Epithelial cell of proximal tubule (primary cell): Measurements from ENCODE around the gene CACNA2D2. TPM values are rescaled to one million over a fixed set of nuclear protein-coding genes. Genes with fewer than 3 reads are reported as not detected.

ENCODE experiments used
- DNase-seq: peaks from one replicate; pipeline ENCODE4 v3.0.0-alpha.2; 2011; ENCODE audit warnings: low read depth
- H3K4me3 ChIP-seq: 2 replicates; pipeline ENCODE4 v1.5.1; 2011; ENCODE audit warnings: low read depth, mild to moderate bottlenecking, low read length
- CTCF ChIP-seq: conservative IDR thresholded peaks from 2 replicates; pipeline ENCODE4 v1.5.1; 2012; ENCODE audit warnings: low read depth, mild to moderate bottlenecking, low read length
- total RNA-seq: library from RNA; depleted of rRNA; stranded (reverse); fragments of >200 nt; gene quantifications from 2 replicates; pipeline ENCODE4 v1.2.3, GENCODE V29; 2015

The CACNA2D2 gene
- total RNA-seq, 1 donor from 2014 or later = not detected

DNA sequence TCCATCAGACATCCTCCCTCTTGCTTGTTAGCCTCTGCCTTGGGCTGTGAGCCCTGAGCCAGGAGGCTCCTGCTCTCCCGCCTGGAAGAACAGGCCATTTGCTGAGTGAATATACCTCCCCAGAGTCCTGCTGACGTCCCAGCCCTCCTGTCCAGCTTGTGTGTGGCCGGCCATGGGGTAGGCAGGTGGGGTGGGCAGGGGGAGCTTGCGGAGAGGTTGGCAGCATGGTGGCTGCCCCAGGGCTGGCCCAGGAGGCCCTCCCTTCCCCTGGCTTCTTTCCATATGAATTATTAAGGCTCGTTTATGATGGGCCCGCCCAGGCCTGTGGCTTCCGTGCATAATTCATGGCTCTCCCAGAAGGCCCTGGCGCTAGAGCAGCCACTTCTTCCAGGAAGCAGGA lies 18.7 kb downstream of the CACNA2D2 start:
- no peak for TF ChIP-seq CTCF

GRCh38 chr3:50483374-50483773 lies 20.1 kb downstream of the CACNA2D2 start:
- H3K4me3 ChIP-seq = no peak overlapping the region
- no peak for TF ChIP-seq CTCF
- DNase-seq = no peak

More for the DNA sequence above, 18.7 kb downstream of the CACNA2D2 start:
- no peak overlapping the region for H3K4me3 ChIP-seq
- no peak for DNase-seq

DNA sequence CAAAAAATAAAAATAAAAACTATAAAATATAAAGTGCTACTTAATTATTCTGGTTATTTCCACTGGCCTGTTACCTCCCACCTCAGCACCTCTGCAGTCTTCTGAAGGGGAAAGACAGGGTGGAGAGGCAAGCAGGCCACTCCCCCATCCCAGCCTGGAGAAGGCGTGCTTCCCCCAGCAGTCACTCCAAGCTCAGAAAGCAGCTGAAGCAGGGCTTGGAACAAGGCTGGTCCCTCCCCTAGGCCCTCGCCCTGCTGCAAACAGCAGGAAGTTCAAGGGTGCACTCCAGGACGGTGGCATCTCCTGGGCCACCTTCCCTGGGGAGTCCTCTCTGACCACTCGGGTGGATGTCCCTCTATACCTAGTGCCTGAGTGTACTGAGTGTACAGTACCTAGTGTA lies 21.4 kb downstream of the CACNA2D2 start:
- TF ChIP-seq CTCF = no peak
- DNase-seq = no peak
- no peak overlapping the region for H3K4me3 ChIP-seq

GRCh38 chr3:50480471-50480870 lies 23.0 kb downstream of the CACNA2D2 start:
- DNase-seq = no peak
- TF ChIP-seq CTCF = no peak
- no peak overlapping the region for H3K4me3 ChIP-seq

GRCh38 chr3:50479523-50479922 lies 23.9 kb downstream of the CACNA2D2 start:
- no peak for DNase-seq
- no peak for TF ChIP-seq CTCF

DNA sequence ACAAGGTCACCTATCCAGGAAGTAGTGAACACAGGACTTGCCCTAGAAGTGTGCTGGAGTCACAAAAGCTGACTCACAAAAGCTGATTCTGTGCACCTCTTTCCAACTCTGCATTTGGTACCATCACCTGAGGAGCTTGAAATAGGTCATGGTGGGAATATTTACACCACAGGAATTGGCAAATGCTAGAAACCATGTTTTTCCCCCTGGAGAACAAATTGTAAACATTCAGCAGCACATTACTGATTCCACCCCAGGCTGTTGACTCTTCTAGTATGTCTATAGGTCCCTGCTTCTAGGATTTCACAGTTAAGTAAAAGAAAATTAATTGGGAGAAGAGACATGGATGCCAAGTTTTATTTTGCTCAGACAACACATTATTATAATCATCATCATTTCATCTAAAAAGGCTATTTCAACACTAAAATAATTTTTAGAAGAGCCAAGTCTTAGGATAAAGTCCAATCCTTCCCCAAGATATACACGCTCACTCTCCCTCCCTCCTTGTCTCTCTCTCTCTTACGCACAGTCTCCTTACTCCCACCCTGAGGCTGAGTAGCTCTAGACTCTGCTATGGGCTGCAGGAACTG lies 24.7 kb downstream of the CACNA2D2 start:
- no peak for DNase-seq
- no peak for TF ChIP-seq CTCF
- H3K4me3 ChIP-seq = no peak overlapping the region

More at GRCh38 chr3:50479523-50479922, 23.9 kb downstream of the CACNA2D2 start:
- H3K4me3 ChIP-seq = no peak overlapping the region

DNA sequence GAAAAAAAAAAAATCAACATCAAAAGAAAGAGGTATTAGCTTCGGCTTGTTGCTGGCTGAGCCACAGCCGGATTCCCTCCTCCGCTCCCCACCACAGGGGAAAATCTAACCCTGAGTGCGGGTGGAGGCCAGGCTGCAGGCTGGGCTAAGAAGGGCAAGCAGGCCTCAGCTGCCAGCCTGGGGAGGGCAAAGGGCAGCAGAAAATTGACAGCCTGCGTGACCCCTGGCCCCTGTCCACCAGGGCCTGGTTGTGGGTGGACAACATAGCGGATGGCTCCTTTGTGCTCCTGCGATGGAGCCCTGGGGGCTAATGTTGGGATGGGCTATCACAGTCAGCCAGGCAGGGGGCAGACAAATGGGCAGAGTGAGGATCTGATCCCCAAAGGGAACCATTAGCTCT lies 25.4 kb downstream of the CACNA2D2 start:
- DNase-seq = no peak

More for the DNA sequence above, 25.4 kb downstream of the CACNA2D2 start:
- no peak for TF ChIP-seq CTCF
- no peak overlapping the region for H3K4me3 ChIP-seq
